Activated CD8-positive, alpha-beta memory T cell treated with anti-CD3 and anti-CD28 coated beads for 24 hours (primary cell): ENCODE results near the gene ANKLE1.
"Not testable (repeated sequence)": the region's sequence is repeated elsewhere in the genome, so short reads cannot be mapped to it uniquely, and the experiment has no call there.

Experiments used
- DNase-seq: peaks from one replicate; pipeline ENCODE4 v3.0.0-alpha.2; 2020

ANKLE1 gene

DNA sequence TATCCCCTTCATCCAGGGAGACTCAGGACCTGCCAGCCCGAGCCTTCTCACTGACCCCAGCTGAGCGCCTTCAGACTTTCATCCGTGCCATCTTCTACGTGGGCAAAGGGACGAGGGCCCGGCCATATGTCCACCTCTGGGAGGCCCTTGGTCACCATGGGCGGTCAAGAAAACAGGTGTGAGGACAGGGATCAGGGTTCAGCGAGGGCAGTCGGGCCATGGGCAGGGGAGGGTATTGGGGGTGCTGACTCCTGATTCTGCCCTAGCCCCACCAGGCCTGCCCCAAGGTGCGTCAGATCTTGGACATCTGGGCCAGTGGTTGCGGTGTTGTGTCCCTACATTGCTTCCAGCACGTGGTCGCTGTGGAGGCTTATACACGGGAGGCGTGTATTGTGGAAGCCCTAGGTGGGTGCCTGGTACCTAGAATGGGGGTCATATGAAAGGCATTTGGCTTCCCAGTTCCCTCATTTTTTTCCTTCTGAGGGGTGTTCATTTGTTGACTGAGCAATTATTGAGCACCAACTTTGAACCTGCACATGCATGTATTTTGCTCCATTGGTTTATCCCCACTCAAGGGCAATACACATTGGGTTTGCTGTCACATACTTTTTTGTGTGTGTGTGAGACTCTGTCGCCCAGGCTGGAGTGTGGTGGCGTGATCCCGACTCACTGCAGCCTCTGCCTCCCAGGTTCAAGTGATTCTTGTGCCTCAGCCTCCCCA, 3.9 kb downstream of the ANKLE1 start:
- no peak for DNase-seq

DNA sequence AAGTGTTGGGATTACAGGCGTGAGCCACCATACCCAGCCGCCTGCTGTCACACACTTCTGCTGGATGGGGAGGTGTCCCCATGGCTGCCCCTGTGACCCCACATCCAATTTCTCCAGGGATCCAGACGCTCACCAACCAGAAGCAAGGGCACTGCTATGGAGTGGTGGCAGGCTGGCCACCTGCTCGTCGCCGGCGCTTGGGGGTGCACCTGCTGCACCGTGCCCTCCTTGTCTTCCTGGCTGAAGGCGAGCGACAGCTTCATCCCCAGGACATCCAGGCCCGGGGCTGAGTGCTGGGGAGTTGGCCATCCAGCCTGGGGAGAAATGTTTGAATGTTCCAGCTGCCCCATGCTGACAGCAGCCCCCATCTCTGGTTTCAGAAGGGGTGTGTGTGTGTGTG, 4.6 kb downstream of the ANKLE1 start:
- DNase-seq: no peak

DNA sequence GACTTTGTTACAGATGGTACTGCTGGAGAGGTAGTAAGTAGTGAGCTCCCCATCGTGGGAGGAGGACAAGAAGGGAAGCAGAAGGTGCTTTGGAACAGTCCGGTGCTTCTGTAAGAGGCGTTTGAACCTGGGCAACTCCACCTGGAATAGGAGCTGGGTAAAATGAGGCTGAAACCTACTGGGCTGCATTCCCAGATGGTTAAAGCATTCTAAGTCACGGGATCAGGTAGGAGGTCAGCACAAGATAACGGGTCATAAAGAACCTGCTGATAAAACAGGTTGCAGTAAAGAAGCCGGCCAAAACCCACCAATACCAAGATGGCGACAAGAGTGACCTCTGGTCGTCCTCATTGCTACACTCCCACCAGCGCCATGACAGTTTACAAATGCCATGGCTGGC, 5.1 kb downstream of the ANKLE1 start:
- no peak for DNase-seq

DNA sequence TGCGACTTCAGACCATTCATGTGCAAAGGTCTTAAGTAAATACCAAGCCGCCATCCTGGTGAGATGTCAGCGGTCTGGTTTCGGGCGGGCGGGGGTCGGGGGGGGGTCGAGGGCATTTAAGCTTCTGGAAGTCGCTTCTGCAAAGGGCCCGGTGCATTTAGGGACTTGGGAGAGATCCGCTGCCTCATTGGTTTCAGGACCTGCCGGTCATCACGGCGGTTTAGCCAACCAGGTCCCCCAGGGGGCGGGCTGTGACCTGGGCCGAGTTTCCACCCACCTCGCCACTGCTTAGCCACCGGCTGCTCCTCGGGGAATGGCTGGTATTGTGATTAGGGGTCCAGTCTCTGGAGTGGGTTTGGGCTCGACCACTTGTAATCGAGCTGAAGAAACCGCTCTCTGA, 7.8 kb downstream of the ANKLE1 start:
- DNase-seq: peak; percentile 78

DNA sequence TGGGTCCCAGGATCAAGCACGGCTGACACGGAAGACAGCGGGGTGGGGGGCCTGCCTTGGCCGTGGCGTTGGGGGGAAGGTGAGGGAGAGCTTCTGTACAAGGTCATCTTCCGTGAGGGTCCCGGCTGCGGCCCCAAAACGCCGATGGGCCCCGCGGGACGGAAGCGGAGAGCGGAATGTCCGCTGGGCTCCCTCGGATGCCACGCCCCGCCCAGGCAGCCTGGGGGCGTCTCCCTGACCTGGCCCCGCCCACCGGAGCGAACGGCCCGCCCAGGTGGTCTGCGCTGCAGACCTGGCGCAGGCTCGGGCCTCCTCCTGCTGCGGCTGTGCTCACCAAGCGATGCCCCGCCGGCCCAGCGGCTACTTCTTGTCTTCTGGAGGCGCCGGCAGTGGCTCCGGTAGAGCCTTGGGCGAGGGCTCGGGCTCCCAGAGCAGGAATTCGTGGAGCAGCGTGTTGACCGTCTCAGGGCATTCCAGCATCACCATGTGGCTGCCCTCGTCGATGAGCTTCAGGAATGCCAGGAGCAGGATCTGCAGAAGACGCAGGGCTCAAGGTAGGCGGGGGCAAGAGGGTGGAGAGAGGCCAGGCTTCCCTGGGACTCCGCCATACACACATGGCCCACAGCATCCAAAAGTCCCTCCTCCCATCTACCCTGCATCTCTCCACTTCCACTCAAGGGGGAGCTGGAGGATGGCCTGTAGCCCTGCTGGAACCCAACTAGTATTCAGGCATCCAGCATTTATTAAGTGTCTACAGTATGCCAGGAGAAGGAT, 10.8 kb downstream of the ANKLE1 start:
- DNase-seq: peak; percentile 95

DNA sequence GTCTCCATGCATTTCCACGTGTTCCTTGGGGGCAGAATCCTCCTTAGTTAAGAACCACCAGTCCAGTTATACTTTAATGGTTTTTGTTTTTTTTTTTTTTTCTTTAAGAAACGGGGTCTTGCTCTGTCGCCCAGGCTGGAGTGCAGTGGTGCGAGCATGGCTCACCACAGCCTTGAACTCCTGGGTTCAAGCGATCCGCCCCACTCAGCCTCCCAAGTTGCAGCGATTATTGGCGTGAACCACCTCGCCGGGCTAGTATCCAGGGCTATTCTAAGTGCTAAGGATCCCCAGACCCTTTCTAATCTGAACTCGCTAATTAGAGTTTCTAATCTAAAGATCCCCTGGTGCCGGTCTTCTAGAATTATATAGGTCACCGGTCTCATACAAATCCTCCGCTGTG, 11.9 kb downstream of the ANKLE1 start:
- DNase-seq: no peak

DNA sequence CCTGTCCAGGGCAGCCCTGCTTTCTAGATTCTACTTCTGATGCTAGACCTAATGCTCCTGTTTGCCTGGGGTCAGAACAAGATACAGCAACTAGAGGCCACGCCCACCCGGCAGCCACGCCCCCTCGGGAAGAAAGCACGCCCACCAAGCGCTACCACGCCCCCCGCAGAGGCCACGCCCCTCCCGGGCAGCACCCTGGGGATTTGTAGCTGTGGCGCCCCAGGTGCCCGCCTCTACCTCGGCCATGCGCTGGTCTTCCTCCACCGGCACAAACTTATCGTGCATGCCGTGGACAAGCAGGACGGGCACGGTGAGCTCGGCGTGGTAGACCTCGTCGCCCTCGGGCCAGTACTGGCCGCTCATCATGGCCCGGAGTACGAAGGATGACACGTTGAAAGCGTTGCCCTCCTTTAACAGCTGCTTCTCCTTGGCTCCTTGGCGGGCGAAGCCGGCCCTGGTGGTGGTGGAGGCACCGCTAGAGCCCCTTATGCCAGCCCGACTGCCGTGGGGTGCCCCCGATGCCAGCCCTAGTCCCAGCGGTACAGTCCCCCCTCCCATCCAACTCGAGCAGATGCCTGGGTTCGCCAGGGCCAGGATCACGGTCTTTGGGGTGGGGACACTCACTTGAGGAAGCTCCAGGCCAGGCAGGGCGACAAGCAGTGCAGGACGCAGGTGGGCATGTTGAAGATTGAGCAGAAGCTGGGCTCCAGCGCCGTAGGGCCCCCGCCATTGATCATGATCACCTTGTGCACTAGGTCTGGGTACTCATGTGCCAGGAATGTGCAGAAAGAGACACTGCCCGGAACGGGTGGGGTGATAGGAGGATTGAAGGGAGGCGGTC, 12.6 kb downstream of the ANKLE1 start:
- DNase-seq: peak; percentile 79

DNA sequence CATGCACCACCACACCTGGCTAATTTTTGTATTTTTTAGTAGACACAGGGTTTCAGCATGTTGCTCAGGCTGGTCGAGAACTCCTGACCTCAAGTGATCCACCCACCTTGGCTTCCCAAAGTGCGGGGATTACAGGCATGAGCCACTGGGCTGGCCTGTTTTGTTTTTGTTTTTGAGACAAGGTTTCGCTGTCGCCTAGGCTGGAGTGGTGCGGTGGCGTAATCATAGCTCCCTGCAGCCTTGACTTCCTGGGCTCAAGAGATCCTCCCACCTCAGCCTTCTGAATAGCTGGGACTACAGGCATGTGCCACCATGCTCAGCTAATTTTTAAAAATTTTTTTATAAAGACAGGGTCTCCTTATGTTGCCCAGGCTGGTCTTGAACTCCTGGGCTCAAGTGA, 13.8 kb downstream of the ANKLE1 start:
- DNase-seq: not testable (repeated sequence)

DNA sequence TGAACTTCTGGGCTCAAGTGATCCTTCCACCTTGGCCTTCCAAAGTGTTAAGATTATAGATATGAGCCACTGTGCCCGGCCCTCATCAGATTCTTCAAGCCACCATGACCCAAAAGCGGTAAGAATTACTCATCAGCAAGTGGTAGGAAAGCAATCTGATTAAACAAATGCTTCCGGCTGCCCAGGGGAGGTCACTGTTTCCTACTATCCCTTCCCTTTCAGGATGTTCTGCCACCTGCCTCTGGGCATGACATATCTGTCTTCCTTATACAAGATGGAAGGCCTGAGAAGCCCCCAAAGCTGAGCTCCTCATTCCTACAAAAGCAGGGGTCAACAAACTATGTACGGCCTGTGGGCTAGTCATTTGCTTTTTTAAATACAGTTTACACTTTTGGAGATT, 14.6 kb downstream of the ANKLE1 start:
- DNase-seq: no peak

DNA sequence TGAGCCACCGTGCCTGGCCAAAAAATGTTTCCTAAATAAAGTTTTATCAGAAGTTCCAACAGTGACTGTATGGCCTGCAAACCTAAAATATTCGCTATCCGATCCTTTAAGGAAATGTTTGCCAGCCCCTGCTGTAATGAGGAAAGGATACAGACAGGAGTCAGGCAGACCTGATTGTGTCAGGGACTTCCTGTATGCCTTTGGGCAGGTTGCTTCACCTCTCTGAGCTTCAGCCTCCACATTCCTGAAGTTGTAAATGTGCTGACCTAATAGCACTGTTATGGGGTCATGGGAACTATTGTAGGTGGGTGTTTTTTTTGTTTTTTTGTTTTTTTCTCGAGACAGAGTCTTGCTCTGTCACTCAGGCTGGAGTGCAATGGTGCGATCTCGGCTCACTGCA, 15.3 kb downstream of the ANKLE1 start:
- DNase-seq: no peak

DNA sequence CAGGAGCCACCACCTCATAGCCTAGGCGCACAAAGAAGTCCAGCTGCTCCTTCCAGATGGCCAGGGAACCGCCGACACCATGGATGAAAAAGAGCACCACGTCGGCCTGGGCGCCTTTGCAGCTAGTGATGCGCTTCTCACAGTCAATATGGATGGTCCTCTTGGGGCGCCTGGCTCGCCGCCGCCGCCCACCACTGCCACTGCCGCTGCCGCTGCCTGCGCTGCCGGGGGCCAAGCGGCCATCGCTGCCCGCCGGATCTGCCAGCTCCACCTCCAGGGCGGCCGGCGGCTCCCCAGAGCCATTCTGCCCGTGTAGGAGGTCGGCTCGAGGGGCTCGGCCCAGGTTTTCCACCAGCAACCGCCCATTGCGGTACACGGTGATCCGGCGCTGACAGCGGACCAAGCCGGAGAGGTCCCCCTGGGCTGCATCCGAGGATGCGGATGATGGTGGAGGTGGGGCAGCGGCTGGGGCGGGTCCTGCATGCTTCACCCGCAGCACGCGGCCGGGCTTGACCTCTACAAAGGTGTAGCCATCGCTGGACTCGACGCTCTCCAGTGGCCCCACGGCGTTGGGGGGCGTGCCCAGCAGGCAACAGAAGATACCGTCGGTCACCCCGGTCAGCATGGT, 19.4 kb downstream of the ANKLE1 start:
- no peak for DNase-seq

DNA sequence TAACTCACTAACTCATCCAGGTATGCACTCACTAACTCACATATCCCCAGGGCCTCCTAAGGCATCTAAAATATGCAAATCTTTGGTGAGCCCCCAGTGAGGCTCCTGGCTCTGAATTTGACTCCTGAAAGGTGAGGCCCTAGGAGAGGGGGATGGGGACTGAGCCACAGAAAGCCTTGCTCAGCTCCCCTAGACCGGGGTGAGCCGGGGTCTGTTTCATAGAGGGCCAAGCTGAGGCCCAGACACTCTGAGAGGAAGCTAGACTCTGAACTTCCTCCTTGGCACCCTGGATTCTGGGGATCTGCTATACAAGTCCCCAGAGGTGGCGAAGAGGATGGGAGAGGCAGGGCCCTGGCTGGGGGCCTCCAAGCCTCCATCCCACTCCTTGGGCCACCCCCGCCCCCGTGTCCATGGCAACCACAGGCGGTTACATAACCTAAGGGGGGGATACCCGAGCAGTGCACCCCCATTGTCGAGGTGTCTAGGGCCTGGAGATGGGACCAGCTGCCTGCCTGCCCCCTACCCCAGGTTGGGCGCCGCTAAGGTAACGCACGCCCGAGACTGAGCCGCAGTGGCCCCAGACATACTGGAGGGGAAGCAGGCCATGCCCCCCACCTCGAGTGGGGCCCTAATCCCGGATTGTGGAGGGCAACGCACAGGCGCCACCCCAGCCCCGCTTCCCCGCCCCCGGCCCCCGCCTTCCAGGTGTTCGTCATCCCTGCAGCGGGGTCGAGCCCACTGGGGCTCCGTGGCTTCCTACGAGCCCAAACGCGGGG, 20.9 kb downstream of the ANKLE1 start:
- DNase-seq: peak; percentile 67

DNA sequence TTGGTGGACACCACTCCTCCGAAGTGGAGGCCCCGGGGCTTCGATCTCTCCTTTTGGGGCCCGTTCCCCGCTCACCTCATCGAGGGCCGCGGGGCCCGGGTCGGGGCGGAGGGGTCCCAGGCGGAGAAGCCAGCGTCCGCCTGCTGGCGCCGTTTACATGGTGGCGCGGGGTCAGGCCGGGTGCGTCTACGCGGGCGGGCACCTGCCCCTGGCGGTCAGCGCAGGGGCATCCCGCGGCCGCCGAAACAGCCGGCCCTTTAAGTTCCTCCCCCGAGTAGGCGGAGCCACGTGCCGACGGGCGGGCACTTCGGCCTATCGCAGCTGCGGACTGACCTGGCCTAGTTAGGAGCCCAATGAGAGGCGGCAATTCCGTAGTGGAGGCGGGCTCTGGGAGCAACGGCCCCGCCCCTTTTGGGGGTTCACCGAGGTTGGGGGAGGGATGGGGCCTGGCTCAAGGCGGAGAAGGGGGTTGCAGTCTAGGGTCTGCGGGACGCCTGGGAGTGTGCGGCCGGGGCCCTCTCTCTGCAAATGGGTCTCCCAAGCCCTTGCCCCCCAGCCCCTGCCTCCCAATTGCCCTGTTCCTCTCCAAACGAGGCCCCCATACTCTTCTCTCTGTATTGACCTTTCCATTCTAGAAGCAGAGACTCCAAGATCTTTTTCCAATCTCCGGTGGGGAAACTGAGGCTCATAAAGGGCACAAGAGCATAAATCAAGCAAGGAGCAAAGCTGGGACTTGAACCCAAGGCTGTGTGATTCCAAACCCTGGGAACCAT, 21.7 kb downstream of the ANKLE1 start, which contains the start of gene ABHD8:
Gene ABHD8, minus strand, starts transcription at position 259 of the 773 bp plus-strand sequence. CDS start 1,809 bp downstream, outside the sequence.
- peak; percentile 97 for DNase-seq

DNA sequence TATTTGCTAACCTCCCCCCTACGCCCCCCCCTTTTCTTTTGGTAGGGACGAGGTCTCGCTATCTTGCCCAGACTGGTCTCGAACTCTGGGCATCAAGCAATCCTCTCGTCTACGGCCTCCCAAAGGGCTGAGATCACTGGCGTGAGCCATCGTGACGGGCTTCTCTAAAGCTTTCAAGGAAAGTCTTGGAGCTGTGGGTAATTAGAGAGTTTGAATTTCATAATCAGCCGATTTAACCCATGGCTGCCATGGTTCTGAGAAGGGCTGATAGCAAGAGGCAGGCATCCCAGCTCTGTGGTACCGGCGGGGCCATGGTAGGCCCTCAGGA, 22.2 kb downstream of the ANKLE1 start:
- no peak for DNase-seq

DNA sequence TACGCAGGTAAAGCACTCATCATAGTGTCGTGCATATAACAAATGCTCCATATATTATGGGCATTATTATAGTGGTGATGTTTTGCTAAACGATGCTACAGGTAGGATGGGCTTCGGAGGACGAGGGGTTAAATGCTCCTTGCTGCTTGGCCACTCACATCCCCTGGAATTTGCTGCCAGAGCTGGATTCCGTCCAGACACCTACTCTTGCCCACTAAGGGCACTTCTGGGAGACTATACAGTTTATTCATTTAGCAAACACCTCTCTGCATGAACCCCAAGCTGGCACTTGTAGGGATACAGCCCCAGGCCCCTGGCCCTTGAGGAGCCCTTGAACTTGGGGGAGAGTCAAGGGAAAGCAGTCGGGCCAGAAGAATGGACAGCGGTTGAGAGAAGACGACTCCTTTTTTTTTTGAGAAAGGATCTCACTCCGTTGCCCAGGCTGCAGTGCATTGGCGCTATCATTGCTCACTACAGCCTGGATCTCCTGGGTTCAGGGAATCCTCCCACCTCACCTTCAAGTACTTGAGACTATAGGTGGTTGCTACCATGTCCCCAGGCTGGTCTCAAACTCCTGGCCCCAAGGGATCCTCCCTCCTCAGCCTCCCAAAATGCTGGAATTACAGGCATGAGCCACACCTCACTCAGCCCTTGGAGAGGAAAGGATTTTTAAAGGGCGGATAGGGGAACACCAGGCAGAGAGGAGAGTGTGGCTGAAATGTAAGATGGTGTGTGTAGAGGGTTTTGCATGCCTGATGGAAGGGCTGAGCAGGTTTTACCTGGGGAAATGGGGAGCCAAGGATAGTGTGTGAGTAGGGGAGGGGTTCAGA, 22.9 kb downstream of the ANKLE1 start:
- no peak for DNase-seq

DNA sequence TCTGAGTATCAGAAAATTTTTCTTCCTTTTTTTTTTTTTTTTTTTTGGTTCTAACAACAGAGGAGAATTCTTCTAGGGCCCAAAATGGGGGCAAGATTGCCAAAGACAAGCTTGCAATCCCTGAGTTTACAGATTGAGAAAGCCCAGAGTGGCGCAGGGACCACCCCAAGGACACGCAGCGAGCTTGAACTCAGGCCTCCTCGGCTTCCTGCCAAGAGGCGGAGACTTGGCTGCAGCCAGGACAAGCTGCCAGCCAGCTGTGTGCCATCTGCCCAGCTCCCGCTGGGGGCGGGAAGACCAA, 23.5 kb downstream of the ANKLE1 start:
- no peak for DNase-seq

DNA sequence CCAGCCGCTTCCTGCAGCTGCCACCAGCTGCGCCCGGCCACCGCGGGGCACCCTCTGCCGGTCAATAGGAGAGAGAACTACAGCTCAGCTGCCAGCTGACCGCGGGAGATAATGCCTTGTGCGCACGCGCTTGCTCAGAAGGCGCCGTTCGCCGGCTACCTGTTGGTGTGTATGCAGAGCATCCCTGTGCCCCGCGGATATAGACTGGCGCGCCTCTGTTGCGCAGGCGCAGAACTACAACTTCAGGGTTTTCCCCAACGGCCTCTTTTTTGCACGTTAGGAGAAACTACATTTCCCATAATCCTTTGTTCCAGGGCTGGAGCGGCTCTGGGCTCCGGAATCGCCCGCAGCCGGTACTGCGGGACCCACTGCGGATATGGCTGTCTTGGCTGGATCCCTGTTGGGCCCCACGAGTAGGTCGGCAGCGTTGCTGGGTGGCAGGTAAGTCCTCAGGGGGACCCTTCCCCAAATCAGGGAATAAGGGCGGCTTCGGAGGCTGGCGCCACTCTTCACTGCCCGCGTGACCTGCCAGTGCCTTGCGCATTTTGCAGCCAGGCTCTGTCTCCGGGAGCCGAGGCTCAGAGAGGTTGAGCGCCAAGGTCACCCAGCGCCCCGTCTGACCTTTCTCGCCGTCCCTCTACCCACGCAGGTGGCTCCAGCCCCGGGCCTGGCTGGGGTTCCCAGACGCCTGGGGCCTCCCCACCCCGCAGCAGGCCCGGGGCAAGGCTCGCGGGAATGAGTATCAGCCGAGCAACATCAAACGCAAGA, 24.0 kb downstream of the ANKLE1 start, which contains the start of gene MRPL34:
Gene MRPL34, plus strand, starts transcription at position 356 of the 768 bp plus-strand sequence. Its CDS starts 21 bp downstream, at position 377.
- peak; percentile 95 for DNase-seq

DNA sequence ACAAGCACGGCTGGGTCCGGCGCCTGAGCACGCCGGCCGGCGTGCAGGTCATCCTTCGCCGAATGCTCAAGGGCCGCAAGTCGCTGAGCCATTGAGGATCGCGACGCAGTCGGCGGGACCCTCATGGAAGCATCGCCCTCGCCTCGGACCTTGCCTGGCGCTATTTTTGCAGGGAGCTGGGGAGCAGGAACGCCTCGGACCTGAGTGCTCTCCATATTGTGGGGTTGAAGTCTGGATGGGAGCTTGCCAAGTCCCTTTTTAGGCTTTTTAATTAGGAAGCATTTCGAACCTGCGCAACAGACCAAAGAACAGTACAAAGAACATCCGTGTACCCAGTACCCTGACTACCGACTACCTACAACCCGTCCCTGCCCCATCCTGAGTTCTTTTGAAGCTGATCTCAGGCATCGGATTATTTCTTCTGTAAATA, 24.6 kb downstream of the ANKLE1 start:
- DNase-seq: no peak

DNA sequence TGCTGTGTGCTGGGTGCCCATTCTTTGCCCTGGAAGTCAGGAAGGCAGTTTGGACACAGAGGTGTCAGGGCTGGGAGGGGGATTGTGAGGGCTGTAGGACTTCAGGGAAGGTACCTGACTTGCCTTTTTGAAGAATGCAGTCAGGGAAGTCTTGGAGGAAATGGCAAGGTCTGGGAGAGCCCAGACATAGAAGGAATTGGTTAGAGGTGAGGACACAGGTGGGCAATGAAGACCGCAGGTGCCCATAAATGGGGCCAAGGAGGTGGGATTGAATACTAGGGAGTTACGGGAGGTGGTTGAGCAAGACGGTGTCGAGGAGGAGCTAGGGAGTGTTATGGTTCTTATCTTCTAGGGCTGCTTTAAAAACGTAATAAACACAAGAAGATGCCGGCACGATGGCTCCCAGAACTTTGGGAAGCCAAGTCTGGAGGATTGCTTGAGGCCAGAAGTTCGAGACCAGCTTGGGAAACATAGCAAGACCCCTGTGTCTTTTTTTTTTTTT, 26.2 kb downstream of the ANKLE1 start:
- no peak for DNase-seq
